GM19463 (cell line): ENCODE measurements around the gene OTUD7B.
"Not testable (repeated sequence)": the region's sequence is repeated elsewhere in the genome, so short reads cannot be mapped to it uniquely, and the experiment has no call there.

Experiments
- ATAC-seq: cut with Tn5 transposase; IDR thresholded peaks from one replicate; pipeline ENCODE4 v1.9.1; 2021; ENCODE audit warnings: mild to moderate bottlenecking, moderate library complexity; ENCODE audit not compliant: unreplicated experiment

The OTUD7B gene

DNA sequence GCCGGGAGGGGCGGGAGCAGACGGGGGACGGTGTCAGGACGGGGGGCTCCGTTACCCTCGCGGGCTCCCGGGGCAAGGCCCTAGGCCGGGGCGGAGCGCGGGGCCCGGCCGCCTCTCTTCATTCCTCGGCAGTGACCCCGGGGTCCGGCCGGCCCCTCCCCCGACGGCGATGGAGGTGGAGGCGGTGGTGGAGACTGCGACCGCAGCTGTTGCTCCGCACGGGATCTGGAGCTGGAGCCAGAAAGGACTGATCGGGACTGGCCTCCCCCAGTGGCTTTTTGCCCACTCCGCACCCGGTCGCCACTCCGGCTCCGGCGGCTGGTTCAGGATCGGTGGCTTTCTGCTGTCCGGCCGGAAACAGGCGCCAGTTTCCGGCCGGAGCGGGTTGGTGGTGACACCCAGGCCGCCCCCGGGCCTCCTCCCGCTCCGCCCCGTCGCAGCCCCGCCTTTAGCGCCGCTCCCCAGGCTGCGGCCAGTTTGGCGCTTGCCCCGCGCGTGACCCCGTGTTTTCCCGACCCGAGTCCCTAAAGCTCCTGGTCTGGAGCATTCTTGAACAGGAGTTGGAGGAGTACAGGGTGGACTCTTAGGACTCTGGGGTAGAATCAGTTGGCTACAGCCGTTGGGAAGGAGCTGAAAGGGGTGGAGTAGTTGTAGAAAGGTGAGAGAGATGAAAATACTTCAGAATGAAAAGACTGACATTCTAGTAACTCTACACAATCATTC, at the start of gene OTUD7B:
Gene OTUD7B (minus strand): TSS at position 334 of the 723 bp plus-strand sequence. CDS start 33,216 bp downstream, outside the sequence.
- peak; percentile 86 for ATAC-seq

GRCh38 chr1:150060260-150060659, 49.7 kb upstream of the OTUD7B start:
- no peak for ATAC-seq

DNA sequence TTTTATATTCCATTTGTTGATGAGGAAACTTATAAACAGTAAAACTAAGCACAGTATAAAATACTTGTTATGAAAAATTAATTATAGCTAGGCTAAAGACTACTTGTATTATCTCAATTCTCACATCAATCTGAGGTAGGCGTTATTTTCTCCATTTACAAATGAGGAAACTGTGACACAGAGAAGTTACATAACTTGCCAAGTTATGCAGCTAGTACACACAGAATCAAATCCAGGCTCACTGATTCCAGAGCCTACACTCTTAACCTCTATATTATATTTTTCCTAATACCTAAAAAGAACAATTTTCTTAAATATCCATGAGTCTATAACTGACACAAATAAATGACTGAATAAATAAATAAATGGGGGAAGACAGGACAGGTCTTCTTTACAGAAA, 45.9 kb upstream of the OTUD7B start:
- ATAC-seq: no peak

DNA sequence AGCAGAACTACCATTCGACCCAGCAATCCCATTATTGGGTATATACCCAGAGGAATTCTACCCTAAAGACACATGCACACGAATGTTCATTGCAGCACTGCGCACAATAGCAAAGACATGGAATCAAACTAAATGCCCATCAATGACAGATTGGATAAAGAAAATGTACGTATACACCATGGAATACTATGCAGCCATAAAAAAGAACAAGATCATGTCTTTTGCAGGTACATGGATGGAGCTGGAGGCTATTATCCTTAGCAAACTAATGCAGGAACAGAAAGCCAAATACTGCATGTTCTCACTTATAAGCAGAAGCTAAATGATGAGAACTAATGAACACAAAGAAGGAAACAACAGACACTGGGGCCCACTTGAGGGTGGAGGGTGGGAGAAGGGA, 45.0 kb upstream of the OTUD7B start:
- not testable (repeated sequence) for ATAC-seq

- no peak for ATAC-seq
These were observed 43.4 kb upstream of the OTUD7B start for GRCh38 chr1:150053926-150054325.

- ATAC-seq: not testable (repeated sequence)
These were observed 41.4 kb upstream of the OTUD7B start for GRCh38 chr1:150051905-150052412.

DNA sequence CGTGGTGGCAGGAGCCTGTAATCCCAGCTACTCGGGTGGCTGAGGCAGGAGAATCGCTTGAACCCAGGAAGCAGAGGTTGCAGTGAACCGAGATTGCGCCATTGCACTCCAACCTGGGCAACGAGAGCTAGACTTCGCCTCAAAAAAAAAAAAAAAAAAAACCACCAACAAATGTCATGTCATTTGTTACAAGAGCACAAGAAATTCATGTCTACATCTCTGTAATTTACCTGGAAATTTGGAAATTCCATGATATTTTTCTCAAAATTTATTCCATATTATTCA, 40.5 kb upstream of the OTUD7B start:
- ATAC-seq: no peak

DNA sequence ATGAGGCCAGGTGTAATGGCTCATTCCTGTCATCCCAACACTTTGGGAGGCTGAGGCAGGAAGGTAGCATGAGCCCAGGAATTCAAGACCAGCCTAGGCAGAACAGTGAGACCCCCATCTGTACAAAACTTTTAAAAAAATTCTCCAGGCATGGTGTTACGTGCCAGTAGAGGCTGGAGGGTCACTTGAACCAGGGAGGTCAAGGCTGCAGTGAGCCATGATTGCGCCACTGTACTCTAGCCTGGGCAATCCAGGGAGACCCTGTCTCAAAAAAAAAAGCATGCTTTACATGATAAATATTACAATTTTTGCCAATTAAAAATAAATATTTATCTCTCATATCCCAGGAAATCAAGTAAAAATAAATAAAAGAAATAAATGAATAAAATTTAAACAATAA, 39.4 kb upstream of the OTUD7B start:
- ATAC-seq: no peak

- ATAC-seq: no peak
These were observed 23.8 kb upstream of the OTUD7B start for GRCh38 chr1:150034336-150034735.

GRCh38 chr1:150028322-150028721, 17.8 kb upstream of the OTUD7B start:
- ATAC-seq: no peak

GRCh38 chr1:150024156-150024555, 13.6 kb upstream of the OTUD7B start:
- no peak for ATAC-seq

GRCh38 chr1:150022357-150022756, 11.8 kb upstream of the OTUD7B start:
- no peak for ATAC-seq

GRCh38 chr1:150021191-150021694, 10.7 kb upstream of the OTUD7B start:
- no peak for ATAC-seq

- no peak for ATAC-seq
These were observed 10.2 kb upstream of the OTUD7B start for GRCh38 chr1:150020711-150021110.

DNA sequence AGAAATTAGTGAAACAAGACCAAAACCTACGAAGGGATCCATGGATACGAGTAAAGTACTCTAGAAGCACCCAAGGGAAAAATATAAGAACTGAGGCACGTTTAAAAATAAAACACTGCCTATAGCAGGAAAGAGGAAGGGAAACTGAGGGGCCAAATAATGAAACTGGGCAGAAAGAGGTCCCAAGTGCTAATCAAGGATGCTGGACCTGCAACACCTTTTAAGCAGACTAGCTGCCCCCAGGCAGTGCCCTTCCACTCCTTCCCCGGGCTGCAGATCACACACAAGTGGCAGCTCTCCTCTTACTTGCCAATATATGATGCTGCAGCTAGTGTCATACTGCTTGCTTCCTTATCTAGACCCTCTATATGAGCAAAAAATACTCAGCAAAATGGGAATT, 7.6 kb upstream of the OTUD7B start:
- no peak for ATAC-seq

DNA sequence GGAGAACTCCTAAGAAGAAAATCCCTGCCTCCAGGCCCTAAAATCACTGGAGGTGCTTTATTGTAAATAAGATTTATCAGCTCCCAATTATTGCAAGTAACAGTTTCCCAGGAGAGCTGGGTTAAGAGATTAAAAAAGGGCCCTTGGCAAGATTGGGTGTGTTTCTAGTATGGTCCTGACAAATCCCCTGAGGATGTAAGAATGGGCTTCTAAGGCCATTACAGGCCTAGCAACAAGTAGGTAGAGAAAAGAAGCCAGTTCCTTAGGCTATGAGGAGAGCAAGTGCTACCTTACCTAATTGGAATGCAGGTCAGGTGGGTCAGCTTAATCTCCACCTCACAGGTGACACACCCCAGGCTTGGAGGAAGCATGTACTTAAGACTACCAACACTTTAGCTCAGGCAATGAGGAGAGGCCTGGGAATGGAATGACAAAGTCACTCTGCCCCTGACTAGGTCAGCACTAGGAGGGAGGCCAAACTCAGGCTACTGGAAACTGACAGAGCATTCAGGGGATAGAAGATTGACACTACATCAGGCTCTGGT, 6.8 kb upstream of the OTUD7B start:
- no peak for ATAC-seq

- ATAC-seq: no peak
These were observed 5.2 kb upstream of the OTUD7B start for GRCh38 chr1:150015651-150016131.

DNA sequence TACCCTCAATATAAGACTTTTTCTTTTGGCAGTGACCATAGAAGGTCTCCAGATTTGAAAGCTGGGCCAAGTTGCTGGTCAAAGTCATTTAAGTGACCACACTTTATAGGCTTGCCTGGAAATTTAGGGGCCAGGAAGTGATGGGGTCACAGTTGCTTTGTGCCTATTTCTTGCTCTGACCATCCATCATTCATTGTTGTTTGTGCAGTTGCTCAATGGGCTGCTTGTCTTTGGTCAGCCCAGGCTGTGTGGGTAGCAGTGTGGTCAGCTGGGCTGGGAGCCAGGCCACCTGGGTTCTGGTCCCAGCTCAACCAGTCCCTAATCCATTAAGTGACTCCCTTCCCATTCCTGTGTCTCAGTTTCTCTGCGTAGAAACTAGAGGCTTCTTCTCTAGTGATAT, 2.1 kb upstream of the OTUD7B start:
- no peak for ATAC-seq

DNA sequence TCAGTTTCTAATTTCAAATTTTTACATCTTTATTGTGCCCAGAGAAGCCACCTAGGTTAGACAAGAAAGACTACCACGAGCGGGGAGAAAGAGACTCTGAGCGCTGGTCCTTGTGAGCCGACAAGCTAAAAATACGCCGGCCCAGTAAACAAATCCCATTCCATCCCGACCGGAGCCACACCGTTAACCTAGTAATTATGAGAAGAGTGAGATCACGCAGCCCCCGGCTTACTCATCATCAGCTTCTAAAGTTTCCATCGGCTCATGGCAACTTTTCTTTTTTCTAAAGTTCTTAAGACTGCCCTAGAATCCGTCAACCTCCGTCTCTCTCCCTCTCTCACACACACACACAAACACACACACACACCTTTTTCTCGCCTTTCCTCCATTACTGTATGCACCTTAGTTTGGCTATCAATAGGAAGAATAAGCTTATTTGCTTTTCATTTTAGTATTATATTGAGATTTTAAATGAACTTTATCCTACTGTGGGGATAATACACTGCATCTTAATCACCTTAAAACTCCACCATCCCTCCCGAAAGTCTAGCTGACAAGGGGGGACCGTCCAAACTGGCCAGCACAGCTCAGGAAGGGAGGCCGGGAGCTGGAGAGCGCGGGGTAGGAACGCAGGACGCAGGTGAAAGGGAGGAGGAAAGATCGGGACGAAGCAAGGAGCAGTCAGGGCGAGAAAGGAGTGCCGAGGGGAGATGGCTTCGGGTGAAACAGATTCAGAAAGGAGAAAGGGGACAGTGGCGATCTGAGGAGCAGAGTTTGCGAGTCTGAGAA, 728 bp downstream of the OTUD7B start:
- peak; percentile 10 for ATAC-seq

DNA sequence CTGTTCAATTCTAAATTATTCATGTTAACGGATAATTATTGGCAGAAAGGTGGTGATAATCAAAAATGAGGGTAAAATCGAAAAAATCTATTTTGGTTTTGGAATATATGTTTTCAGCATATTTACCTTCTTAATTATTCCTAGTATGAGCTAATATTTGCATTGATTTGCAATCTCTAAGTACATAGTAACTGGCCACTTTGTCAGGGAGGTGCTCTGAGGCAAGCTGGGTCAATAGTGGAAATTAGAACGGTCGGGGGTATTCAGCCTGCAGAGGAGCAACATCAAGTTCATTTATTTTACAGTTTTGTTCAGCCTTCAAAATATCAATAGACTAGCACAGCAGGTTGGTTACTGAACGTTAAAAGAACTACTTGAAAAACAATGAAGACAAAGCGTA, 1.8 kb downstream of the OTUD7B start:
- ATAC-seq: no peak

DNA sequence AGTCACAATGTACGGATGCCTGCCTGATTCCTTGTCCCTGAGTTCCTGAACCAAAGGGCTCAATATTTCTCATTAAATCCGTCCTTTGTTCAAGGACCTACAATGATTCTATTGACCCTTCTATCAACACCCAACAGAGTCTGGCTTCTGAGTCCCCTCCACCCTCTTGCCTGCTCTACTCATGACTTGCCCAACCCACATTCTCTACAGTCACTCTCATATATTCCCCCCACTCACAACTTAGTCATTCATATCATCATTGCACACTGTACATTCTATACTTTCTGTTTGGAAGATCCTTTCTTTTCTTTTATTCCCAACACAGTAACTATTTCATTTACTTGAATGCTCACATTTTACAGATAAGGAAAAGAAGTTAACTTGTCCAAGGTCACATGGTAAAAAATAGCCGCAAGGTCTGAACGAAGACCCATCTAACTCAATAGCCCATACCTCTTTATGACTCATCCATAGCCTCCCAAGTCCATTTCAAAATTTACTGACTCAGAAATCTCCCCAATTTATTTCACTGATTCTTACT, 3.6 kb downstream of the OTUD7B start:
- ATAC-seq: no peak
